Kidney (tissue), 14 donors: ENCODE results near the gene GPC1. TPM values are rescaled to one million over a fixed set of nuclear protein-coding genes. Genes with fewer than 3 reads are reported as not detected.
A peak's percentile ranks its signal among the peaks of the same experiment; 100 is the strongest.

ENCODE experiments used
- DNase-seq, 5 donors: peaks; one replicate each; pipeline ENCODE4 v3.0.0-alpha.2; 2013 to 2020
- FAIRE-seq: peaks from 2 replicates; lab custom pipeline; 2012; peaks lifted over from hg19 to GRCh38; lab: Jason Lieb, UNC
- H3K27ac ChIP-seq, 2 donors: one replicate each; pipeline ENCODE4 v1.7.0; 2013; ENCODE audit warnings: low read depth in 2 of 2, low read length in 2 of 2, inconsistent platforms in 1 of 2
- H3K27me3 ChIP-seq: one replicate; pipeline ENCODE4 v1.7.1; 2013; ENCODE audit warnings: low read length, inconsistent platforms; ENCODE audit not compliant: control insufficient read depth, insufficient read depth
- H3K36me3 ChIP-seq, 3 donors: one replicate each; pipeline versions ENCODE4 v1.7.0 to v1.7.1; 2013; ENCODE audit warnings: low read length in 3 of 3, control low read depth in 1 of 3, inconsistent platforms in 1 of 3; ENCODE audit not compliant: insufficient read depth in 3 of 3, control insufficient read depth in 2 of 3
- H3K4me1 ChIP-seq, 3 donors: one replicate each; pipeline versions ENCODE4 v1.7.0 to v1.7.1; 2013; ENCODE audit warnings: low read length in 3 of 3, inconsistent platforms in 1 of 3, low read depth in 1 of 3; ENCODE audit not compliant: control insufficient read depth in 2 of 3, insufficient read depth in 2 of 3
- H3K4me3 ChIP-seq, 3 donors: one replicate each; pipeline versions ENCODE4 v1.7.0 to v1.8.1; 2013; ENCODE audit warnings: low read length in 3 of 3, control low read depth in 1 of 3, inconsistent platforms in 1 of 3
- H3K9ac ChIP-seq, 3 donors: one replicate each; pipeline versions ENCODE4 v1.7.0 to v1.7.1; 2013; ENCODE audit warnings: low read length in 3 of 3, control low read depth in 1 of 3, inconsistent platforms in 1 of 3
- H3K9me3 ChIP-seq, 3 donors: one replicate each; pipeline versions ENCODE4 v1.7.0 to v1.7.1; 2013; ENCODE audit warnings: low read length in 3 of 3, control low read depth in 1 of 3, inconsistent platforms in 1 of 3; ENCODE audit not compliant: control insufficient read depth in 2 of 3, insufficient read depth in 1 of 3
- CTCF ChIP-seq: IDR thresholded peaks from 3 replicates; pipeline ENCODE4 v1.5.1; 2012; ENCODE audit warnings: mild to moderate bottlenecking, moderate library complexity, borderline replicate concordance; ENCODE audit not compliant: insufficient read depth; ENCODE audit errors: extremely low read depth
- intact Hi-C: fragments of 100-400 bp; cut with DNase I; formaldehyde crosslinking; loops from one replicate; pipeline ENCODE4 v1.11.1; 2022
- polyA plus RNA-seq: library from polyadenylated mRNA; stranded (reverse); fragments of 350-450 nt; fragmentation: Illumina TruSeq; extraction: RNeasy Lipid Tissue Mini Kit (QIAGEN cat#74804); gene quantifications from one replicate; pipeline ENCODE4 v1.2.3, GENCODE V29; 2014; ENCODE audit warnings: low read depth, low replicate concordance; ENCODE audit not compliant: insufficient read depth
- total RNA-seq: library from RNA; stranded (reverse); fragmentation: NEBNext Ultra II Directional; extraction: Animal tissue kit (Norgen Biotek cat#: 25700); gene quantifications from one replicate; pipeline ENCODE4 v1.2.1, GENCODE V29; 2021
- donor health status: control.
- donor health status: control.
- donor health status: control.
- donor health status: control.
- donor health status: control.
- donor health status: DM: yes; HTN: yes; CAD: no.
- donor health status: Normal renal cell carcinoma (clear cell type).

GPC1 gene
- total and polyA plus RNA-seq, 2 donors from 2014 or later: 18.4 to 124 TPM

DNA sequence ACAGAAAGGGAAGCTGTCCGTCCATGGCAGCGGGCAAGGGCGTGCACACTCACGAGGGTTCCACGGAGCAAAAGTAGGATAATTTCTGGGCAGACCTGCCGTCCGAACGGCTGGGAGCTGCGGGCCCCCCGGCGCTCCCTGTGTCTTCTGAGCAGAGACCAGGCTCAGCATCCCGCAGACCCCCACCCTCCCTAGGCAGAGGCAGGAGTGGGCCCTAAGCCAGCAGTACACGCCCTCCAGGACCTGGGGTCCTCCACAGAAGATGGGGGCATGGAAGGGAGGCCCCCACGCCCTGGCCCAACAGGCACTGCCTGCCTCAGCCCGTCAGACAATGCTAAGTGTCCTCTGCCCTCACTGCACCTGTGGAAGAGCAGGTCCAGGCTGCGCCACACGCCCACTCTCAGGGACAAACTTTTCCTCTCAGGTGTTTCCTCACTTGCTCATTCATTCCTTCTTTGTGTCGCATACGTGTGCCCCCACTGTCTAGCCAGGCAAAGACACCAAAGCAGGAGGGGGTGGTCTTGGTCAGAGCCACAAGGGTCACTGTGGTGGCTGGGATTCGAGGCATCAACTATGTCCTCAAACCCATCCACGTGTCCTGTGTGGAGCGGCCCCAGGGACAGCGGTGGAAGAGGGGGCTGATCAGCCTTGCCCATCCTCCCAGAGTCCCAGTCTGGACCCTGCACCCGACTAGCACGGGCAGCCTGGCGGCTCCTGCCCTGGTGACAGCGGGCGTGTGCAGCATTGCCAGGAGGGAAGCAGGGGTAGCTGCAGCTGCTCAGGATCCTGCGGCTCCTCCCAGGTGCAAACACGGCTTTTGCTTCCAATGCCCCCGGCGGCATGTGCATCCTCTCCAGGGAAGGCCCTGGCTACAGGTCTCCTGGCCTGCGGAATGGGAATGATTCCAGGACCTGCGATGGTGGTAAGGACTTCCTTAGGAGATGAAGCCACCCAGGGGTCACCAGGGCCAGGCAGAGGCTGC is 2.4 kb upstream of the GPC1 start:
- no peak overlapping the region for H3K27ac ChIP-seq
- DNase-seq (peak in 3 of 5 donors; percentile 7 to 69 (median 53)), FAIRE-seq (no peak)
- H3K36me3 ChIP-seq: no peaks in the 10 kb centered on the region
- H3K4me3 ChIP-seq: no peak overlapping the region
- no peaks in the 10 kb centered on the region for H3K9me3 ChIP-seq
- no peak overlapping the region for H3K9ac ChIP-seq
- H3K27me3 ChIP-seq: no peaks in the 10 kb centered on the region
- intact Hi-C loops: no loop called here
- H3K4me1 ChIP-seq: peaks cover 0 to 9% (median 3%) of the 10 kb centered on the region in 3 donors
- TF ChIP-seq CTCF: no peak

DNA sequence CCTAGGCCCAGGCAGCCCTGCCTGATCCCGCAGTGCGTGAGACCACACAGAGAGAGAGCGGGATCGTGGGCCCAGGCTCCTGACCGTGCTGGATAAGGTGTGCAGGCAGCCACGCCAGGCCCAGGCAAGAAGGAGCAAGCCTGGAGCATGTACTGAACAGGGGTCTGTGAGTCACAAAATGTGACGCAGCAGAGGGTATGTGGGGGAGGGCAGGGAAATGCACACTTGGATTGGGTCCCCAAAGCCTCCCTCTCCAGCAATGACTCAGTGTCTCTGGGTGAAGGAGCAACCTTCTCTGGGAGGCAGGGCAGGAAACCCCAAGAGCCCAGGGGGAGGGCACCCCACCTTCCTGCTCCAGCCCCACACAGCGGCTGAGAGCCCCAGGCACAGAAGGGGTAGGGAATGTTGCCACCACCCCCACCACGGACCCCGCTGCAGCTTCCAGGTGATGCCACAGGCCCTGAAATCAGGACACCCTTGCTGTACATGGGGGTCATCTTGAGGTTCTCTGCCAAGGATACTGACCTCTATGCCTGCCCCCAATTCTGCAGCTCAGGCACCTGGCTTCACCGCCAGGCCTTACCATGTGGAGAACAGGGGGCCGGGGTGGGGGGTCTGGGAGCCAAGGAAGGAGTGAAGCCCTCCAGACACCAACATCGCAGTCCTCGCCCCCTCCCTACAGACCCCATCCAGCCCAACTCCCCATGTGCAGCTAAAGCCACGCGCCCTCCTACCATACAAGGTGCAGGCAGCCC is 1.3 kb upstream of the GPC1 start:
- Histone ChIP-seq H3K4me1 (peaks cover 0 to 9% (median 3%) of the 10 kb centered on the region in 3 donors), H3K4me3 (peak overlapping the region in 1 of 3 donors; percentile 41), H3K36me3 (no peaks in the 10 kb centered on the region), H3K9me3 (no peaks in the 10 kb centered on the region), H3K27me3 (no peaks in the 10 kb centered on the region), H3K9ac (no peak overlapping the region), H3K27ac (no peak overlapping the region)
- peak in 1 of 5 donors; percentile 80 for DNase-seq
- TF ChIP-seq CTCF: no peak
- intact Hi-C loops: no loop called here
- no peak for FAIRE-seq

DNA sequence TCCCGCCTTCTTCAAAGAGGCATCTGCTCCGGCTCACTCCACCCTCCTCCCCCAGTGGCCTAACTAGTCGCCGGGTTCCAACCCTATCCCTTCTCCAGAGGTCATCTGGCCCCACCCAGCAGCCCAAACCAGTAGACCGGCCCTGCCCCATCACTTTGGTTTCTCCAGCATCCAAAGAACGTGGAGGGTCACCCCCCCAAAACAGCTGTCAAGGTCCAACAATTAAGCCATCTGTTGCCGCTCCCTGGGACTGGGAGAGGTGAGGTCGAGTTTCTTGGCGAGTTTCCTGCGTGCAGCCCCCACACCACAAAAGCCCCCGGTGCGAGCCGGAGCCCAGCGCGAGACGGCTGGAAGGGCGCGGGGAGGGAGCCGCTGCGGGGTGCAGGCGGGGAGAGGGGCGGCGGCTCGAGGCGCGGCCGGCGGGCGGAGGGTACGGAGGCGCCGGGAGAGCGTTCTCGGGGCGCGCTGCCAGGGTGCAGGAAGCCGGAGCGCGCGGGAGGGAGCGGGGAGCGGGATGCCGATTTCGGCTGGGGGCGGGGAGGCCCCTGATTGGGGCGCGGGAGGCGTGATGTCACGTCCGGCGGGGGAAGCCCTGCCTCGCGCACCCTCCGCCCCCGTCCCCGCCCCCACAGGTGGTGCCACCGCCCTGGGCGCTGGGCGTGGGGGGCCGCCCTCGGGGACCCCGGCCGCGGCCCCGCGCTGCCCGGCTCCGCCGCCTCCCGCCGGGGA is 571 bp upstream of the GPC1 start:
- DNase-seq (peak; percentile 92 to 98 (median 95)), FAIRE-seq (no peak)
- intact Hi-C loops: loop anchor here (5.0 kb wide), 1 partner anchor 203 kb away; no protein-coding TSS in a partner anchor
- H3K27me3 ChIP-seq: no peaks in the 10 kb centered on the region
- peak overlapping the region in 1 of 3 donors; percentile 41 for H3K4me3 ChIP-seq
- H3K4me1 ChIP-seq: peaks cover 0 to 9% (median 3%) of the 10 kb centered on the region in 3 donors
- H3K9me3 ChIP-seq: no peaks in the 10 kb centered on the region
- H3K9ac ChIP-seq: no peak overlapping the region
- no peak for TF ChIP-seq CTCF
- no peaks in the 10 kb centered on the region for H3K36me3 ChIP-seq
- H3K27ac ChIP-seq: no peak overlapping the region
